Epithelial cell of proximal tubule (primary cell): ENCODE measurements around the gene H19. TPM values are rescaled to one million over a fixed set of nuclear protein-coding genes. Genes with fewer than 3 reads are reported as not detected.

ENCODE experiments used
- DNase-seq: peaks from one replicate; pipeline ENCODE4 v3.0.0-alpha.2; 2011; ENCODE audit warnings: low read depth
- H3K4me3 ChIP-seq: 2 replicates; pipeline ENCODE4 v1.5.1; 2011; ENCODE audit warnings: low read depth, mild to moderate bottlenecking, low read length
- CTCF ChIP-seq: conservative IDR thresholded peaks from 2 replicates; pipeline ENCODE4 v1.5.1; 2012; ENCODE audit warnings: low read depth, mild to moderate bottlenecking, low read length
- total RNA-seq: library from RNA; depleted of rRNA; stranded (reverse); fragments of >200 nt; gene quantifications from 2 replicates; pipeline ENCODE4 v1.2.3, GENCODE V29; 2015

The H19 gene
- total RNA-seq: 0.36 and 11.8 TPM in 2 replicates

DNA sequence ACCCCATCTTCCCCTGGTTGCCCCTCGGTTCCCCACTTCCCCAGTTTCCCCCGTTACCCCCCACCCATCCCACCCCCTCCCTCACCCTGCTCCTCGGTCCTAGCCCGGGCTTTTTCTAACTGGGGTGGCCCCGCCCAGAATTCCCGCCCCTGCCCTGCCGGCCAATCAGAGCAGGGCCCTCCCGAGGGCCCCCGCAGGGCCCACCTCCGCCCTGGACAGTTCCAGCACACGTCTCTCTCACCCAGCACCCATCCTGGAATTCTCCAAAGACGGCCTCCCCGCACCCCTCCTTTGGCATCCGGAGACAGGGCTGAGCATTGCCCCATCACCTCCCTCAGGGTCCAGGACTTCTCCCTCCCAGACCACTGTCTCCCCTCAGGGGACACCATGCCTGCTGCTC lies at the start of gene H19:
Gene H19, minus strand, starts transcription at position 88 of the 400 bp plus-strand sequence.
- H3K4me3 ChIP-seq: no peak within 1 kb of the TSS
- DNase-seq: no peak
- TF ChIP-seq CTCF: no peak

DNA sequence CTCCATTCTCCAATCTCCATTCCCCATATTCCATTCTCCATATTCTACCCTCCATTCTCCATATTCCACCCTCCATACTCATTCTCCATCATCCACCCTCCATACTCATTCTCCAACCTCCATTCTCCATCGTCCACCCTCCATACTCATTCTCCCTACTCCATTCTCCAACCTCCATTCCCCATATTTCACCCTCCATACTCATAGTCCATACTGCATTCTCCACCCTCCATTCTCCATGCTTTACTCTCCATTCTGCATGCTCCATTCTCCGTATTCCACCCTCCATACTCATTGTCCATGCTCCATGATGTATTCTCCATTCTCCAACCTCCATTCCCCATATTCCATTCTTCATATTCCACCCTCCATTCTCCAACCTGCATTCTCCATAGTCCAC lies 44.3 kb upstream of the H19 start:
- DNase-seq: no peak

GRCh38 chr11:2041153-2041552 lies 43.5 kb upstream of the H19 start:
- no peak overlapping the region for H3K4me3 ChIP-seq
- no peak for TF ChIP-seq CTCF
- DNase-seq: no peak

More for the DNA sequence above, 44.3 kb upstream of the H19 start:
- no peak overlapping the region for H3K4me3 ChIP-seq
- TF ChIP-seq CTCF: no peak

DNA sequence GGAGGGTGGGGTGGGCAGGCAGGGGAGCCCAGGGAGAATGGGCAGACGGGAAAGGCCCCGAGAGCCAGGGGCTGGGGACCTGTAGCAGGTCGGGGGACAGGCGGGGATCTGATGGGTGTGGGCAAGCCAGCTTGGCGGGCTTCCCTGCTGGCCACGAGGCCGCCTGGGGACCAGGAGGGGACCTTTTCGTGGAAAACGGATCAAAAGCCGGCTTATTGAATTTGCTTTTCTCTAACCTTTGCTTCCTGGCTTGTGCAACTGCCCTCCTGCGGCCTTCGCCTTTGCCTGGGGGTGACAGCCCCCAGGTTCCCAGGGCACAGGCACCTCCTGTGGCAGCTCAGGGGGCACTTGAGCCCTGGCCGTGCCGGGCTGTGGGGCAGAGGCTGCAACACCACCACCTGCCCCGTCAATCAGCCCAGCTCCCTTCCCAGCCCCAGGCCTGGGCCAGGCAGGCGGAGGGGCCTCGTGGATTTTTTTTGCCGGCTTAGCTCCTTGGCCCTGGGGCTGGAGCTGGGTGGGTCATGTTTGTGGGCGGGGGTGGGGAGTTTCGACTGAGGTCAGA lies 41.6 kb upstream of the H19 start:
- TF ChIP-seq CTCF: no peak
- no peak for DNase-seq
- H3K4me3 ChIP-seq: no peak overlapping the region

DNA sequence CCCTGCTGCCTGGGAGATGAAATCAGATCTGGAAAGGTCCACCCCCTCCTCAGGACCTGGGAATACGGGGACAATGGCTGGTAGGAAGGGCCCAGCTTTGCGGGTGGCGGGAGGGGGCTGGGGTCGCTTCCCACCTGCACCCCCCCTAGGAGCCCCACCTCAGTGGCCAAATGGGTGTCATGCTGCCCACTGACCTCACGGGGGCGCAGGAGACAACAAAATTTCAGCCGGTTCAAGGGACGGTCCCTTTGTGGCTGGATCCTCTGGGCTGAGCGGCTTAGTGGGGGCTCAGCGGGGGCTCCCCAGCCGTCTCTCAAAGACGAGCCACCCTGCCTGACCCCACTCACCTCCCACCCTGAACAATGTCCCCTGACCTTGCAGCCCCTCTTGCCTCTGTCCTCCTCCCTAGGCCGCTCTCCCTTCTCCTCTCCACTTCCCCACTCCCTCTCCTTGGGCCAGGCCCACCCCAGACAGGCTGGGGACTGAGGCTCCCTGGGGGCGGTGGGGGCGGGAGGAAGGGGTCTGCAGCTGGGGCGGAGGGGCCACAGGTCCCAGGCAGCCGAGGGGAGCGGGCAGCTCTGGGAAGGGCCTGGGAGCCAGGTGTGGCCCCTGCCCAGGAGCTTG lies 39.3 kb upstream of the H19 start:
- no peak for DNase-seq

GRCh38 chr11:2035382-2035781 lies 37.7 kb upstream of the H19 start:
- H3K4me3 ChIP-seq: no peak overlapping the region
- DNase-seq: no peak
- no peak for TF ChIP-seq CTCF

More for the DNA sequence above, 39.3 kb upstream of the H19 start:
- no peak overlapping the region for H3K4me3 ChIP-seq
- TF ChIP-seq CTCF: no peak

DNA sequence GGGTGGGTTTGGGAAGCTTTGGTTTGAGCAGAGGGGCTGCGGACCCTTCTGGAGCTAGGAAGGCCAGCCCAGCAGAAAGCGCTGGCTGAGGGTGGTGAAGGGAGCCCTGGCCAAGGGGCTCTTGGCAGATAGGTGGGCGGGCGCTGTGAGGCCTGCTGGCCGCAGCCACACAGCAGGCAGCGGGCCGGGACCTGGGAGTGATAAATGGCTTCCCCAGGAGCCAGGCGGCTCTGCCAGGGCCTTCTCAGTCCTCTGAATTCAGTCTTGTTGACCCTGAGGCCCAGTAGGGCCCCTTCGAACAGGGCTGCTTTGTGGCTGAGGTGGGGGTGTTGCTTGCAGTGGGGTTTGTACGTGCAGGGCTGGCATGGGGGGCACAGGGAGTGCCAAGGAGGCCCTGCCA lies 33.4 kb upstream of the H19 start:
- H3K4me3 ChIP-seq: no peak overlapping the region
- no peak for TF ChIP-seq CTCF

More for the DNA sequence above, 33.4 kb upstream of the H19 start:
- no peak for DNase-seq
